ENCODE measurements around the gene SCPEP1.
A peak's percentile ranks its signal among the peaks of the same experiment; 100 is the strongest.
"Not testable (repeated sequence)": the region's sequence is repeated elsewhere in the genome, so short reads cannot be mapped to it uniquely, and the experiment has no call there.

The SCPEP1 gene

GRCh38 chr17:56977673-56978395, at the start of gene SCPEP1:
Gene SCPEP1 (plus strand): TSS chr17:56978131. CDS start chr17:56978160, 29 bp downstream.
- peak; percentile 34 for DNase-seq

GRCh38 chr17:56928586-56928985, 49.3 kb upstream of the SCPEP1 start:
- DNase-seq = no peak

- no peak for DNase-seq
Measured at GRCh38 chr17:56929362-56929969, 48.5 kb upstream of the SCPEP1 start.

DNA sequence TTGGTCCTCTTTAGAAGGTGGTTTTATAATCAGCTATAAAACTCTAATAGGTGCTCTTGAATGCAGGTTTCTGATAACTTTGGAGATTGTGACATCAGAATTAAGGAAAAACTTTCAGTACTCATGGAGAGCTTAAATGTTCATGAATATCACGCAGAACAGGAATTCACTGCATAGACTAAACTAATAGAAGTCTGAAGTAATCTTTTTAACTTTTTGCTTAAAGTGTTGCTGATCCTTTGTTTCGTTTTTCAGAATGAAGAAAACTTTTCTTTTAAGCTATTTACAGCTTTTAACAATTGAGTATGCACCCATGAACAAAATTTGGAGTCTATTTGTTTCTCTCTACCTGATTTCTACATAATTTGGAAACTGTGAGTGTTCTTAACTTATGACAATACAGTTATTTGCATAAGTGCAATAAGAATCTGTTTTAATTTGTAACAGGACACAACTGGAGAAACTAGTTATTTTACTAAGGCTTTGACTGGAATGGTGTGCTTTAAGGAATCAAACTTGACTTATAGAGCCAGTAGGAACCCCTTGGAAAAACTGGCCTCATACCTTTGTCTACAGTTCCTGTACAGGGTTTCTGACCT, 47.1 kb upstream of the SCPEP1 start:
- no peak for DNase-seq

GRCh38 chr17:56933151-56933745, 44.7 kb upstream of the SCPEP1 start:
- no peak for DNase-seq

DNA sequence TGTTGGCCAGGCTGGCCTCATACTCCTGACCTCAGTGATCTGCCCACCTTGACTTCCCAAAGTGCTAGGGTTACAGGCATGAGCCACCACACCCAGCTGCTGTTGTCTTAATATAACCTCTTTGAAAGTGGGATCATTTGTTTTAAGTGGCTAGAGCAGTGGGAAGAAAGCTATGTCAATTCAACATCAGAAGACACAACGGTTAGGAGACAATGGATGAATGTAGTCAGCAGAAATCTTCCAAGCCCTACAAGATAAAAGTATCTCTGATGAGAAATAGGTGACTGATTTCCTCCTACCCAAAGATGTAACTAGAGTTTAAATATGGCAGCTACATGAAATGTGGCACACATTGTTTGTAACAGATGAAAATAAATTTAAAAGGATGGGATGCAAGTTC, 44.1 kb upstream of the SCPEP1 start:
- DNase-seq = no peak

DNA sequence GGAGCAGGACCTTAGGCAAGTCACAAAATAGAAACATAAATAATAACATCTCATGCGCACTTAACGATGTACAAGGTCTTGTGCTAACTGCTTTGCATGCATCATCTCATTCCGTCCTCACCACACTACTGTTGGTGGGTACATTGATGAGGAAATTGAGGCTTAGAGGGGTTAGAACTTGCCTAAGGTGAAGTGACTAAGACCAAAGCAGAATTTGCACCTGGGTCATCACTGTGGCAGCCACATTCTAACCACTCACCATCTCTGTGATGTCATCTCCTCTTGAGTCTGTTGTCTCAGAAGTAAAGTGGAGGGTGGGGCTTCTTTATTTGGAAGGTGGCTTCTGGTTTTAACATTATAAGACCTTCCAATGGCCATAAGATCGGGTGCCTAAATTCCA, 43.7 kb upstream of the SCPEP1 start:
- DNase-seq = no peak

DNA sequence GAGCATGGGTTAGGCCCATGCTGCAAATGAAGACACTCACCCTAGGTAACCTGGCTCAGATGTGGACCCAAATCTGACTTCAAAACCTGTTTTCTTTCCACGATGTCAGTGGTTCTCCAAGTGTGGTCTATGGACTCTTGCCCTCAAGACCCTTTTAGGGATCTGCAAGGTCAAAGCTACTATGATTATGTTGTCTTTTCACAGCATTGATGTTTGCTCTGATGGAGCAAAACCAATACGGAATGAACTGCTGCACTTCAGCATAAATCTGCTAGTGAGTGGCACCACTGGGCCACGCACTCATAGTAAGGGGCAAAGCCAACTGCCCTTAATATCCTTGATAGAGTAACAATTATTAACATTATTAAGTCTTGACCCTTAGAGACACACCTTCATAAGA, 42.5 kb upstream of the SCPEP1 start:
- no peak for DNase-seq

- DNase-seq = no peak
Measured at GRCh38 chr17:56936697-56937322, 41.1 kb upstream of the SCPEP1 start.

- no peak for DNase-seq
Measured at GRCh38 chr17:56937687-56938086, 40.2 kb upstream of the SCPEP1 start.

- not testable (repeated sequence) for DNase-seq
Measured at GRCh38 chr17:56938206-56938605, 39.7 kb upstream of the SCPEP1 start.

DNA sequence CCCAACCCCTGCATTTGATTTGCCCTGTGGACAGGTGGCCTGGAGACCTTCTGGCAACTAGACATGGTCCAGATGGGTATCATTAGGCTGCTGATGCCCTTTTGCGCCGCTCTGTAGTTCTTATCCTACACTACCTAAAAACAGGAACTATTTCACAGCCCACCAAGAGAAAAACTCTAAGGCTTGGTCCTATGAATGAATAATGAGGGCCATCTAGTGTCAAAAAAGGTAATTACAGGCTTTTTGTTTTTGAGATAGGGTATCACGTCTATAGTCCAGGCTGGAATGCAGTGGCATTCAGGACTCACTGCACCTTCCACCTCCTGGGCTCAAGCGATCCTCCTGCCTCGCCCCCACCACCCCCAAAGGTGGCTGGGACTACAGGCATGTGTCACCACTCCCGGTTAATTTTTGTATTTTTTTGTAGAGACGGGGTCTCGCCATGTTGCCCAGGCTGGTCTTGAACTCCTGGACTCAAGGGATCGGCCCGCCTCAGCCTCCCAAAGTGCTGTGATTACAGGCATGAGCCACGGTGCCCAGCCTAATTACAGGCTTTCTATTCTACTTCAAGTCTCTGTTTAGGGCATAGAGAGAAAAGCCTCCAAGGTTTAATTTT, 38.0 kb upstream of the SCPEP1 start:
- DNase-seq = peak; percentile 52

DNA sequence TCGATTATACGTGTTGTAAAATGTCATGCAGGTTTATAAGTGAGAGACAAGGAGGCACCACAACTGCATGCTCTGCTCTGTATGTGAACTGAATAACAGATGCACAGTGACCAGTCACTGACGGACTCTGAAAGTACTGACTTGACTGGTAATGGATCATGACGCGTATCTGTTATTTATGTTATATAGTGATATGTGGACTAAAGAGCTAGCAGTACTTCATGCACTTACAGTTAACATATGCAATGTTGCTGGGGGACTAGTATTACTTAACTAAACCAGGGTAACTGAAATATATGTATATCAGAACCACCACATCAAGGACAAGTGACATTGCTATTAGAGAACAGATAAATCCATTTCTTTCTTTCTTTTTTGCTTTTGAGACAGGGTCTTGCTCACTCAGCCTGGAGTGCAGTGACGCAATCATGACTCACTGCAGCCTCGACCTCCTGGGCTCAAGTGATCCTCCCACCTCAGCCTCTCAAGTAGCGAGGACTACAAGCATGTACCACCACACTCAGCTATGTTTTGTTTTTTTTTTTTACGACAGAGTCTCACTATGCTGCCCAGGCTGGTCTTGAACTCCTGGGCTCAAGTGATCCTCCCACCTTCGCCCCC, 34.3 kb upstream of the SCPEP1 start:
- DNase-seq = no peak

DNA sequence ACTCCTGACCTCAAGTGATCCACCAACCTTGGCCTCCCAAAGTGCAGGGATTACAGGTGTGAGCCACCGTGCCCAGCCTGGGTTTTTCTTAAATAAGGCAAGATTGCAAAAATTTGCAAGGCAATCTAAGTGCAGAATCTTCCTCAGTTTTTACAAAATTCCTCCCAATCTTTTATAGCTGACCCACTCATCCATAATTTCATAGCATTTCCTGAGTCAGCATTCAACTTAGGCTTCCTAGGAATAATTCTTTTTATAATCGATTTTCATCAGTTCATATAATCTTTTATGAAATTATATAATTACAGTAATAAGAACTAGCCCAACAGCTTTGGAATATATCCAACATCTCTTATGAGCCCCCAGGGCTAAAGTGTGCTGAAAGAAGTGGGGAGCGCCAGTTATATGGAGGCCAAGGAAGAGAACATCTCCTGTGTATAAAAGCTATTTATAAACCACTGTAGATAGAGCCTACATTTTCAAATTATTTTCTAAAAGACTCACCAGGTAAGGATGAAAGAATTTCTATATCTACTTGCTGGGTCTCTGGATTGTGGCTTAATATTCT, 31.9 kb upstream of the SCPEP1 start:
- DNase-seq = no peak

DNA sequence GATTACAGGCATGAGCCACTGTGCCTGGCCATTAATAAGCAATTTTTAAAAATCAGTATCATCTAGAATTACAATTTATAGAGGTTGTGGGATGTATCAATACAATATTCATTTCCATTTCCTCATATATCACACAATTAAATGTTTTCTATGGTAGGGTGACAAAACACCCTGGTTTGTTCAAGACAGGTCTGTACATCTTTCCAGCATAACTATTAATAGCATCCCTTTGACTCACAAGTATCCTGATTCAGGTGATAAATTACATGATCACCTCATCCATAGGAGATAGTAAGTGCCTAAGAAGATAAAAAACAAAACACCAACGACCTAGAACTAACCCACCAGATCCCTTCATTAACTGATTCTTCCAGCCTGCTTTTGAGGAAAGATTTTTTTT, 30.2 kb upstream of the SCPEP1 start:
- no peak for DNase-seq

GRCh38 chr17:56948491-56948890, 29.4 kb upstream of the SCPEP1 start:
- DNase-seq = no peak

DNA sequence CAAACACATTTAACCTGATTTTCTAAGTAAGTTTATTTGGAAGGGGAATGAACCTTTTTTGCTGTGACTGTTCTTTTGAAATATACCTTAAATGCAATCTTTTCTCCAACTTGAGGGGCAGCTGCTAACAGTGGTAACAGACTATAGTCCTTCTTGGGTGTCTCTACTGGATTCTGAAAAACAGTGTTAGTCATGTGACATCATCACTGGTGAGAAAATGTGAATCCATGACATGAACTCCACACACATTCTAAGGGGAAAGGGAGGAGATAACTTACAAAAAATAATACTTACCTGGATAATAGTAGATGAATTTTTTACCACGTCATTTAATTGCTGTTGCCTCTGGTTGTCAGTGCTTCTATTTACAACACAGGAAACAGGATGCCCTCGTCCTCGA, 28.3 kb upstream of the SCPEP1 start:
- no peak for DNase-seq

GRCh38 chr17:56956992-56957391, 20.9 kb upstream of the SCPEP1 start:
- DNase-seq = no peak

DNA sequence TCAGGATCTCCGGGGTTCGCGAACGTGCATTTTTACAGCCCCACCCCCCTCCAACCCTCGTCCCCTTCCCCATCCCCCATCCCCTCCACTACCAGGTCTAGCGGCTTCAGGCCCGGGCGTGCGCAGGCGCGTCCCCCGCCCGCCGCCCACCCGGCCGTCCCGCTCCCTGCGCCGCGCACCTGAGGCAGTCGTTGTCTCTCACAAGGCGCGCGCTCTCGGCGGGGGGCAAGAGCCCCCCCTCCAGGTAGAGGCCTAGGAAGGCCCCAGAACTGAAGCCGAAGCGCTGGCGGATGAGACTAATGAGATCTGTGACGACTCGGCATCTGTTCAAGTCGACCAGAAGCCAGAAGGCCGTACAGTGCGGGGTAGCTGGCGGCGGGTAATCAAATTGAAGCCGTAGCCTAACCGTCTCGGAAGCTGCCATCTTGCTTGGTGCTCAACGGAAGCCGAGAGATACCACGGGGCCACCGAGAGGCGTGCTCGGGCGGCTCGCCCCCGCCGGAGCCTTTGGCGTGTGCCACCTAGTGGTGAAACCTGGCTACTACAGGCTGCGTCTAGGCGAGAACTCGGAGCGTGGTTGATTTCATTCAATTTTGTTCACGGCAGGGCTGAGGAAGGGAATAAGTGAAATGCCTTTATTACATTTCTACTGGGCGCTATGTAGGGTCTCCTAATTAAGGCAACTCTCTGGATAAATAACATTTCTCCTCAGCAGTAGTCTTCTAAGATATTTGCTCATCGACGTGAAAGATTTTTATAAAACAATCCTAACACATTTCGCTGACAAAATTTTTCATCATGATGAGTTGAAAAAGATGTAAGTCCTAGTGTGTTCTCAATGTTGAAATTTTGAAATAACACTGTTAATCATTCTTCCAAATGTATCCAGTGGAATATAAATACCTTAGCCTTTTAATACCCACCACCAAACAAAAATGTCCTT, 17.1 kb upstream of the SCPEP1 start, which contains the start of gene COIL:
Gene COIL (minus strand): TSS at position 455 of the 943 bp plus-strand sequence. CDS start 31 bp downstream, at position 424.
- DNase-seq = peak; percentile 55

DNA sequence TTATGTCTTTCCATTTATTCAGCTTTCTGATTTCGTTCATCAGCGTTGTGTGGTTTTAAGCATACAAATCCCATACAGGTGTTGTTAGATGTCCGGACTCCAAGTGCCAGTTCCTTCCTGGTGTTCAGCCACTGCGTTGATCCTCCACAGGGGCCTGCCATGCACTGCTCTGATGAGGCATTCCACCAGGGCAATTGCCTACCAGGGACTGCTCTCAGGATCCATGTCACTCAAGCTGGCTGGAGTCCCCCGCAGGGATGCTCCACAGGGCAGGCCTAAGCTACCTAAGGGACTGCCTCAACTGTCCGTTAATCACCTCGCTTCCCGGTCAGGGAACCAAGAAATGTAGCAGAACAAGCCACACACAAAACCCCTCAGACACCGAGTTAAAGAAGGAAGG, 12.7 kb upstream of the SCPEP1 start:
- DNase-seq = not testable (repeated sequence)

DNA sequence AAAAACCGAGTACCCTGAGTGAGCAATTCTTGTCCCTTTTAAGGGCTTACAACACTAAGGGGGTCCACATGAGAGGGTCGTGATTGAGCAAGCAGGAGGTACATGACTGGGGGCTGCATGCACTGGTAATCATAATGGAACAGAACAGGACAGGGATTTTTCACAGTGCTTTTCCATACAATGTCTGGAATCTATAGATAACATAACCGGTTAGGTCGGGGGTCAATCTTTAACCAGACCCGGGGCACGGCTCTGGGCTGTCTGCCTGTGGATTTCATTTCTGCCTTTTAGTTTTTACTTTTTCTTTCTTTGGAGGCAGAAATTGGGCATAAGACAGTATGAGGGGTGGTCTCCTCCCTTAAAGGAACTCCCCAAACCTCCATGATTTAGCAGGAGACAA, 12.2 kb upstream of the SCPEP1 start:
- DNase-seq = not testable (repeated sequence)
